B cell (primary cell): ENCODE results near the gene ALKBH6.

Source experiments
- EZH2 ChIP-seq: IDR thresholded peaks from 2 replicates; pipeline ENCODE4 v1.6.1; 2012; ENCODE audit warnings: borderline replicate concordance, low read depth, mild to moderate bottlenecking, moderate library complexity, low read length; ENCODE audit not compliant: insufficient read depth, poor library complexity, severe bottlenecking
- TF ChIP-seq, protein P1 (sequence below): fragments of 200-600 bp; IDR thresholded peaks from one replicate; pipeline ENCODE4 v1.8.0; 2022; ENCODE audit warnings: antibody characterized with exemption, mild to moderate bottlenecking

DNA sequence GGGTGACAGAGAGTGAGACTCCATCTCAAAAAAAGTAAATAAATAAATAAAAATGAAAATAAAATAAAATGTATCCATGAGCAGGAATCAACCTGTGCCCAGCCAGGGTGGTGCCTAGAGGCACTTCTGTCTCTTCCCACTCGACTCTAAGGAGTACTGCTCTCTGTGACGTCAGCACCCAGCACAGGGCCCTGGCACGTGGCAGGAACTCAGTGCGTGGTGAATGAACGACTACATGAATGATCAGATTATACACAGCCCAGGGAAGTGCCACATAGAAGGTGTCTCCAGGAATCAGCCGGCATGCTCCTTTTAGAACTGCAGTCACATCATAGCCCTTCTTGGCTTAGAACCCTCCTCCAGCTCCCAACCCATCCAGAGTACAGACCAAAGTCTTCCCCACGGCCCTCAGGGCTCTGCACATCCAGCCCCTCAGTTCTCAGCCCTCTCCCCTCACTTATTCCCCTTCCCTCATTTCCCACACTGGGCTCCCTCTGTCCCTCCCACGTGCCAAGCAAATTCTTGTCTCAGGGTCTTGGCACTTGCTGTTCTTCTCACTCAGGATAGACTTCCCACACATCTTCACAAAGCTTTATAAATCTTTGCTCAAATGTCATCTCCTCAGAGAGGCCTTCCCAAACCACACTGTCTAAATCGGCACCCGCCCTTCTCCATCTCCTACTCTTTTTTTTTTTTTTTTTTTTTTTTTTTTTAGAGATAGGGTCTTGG lies 14.5 kb upstream of the ALKBH6 start:
- TF ChIP-seq, protein P1, sequence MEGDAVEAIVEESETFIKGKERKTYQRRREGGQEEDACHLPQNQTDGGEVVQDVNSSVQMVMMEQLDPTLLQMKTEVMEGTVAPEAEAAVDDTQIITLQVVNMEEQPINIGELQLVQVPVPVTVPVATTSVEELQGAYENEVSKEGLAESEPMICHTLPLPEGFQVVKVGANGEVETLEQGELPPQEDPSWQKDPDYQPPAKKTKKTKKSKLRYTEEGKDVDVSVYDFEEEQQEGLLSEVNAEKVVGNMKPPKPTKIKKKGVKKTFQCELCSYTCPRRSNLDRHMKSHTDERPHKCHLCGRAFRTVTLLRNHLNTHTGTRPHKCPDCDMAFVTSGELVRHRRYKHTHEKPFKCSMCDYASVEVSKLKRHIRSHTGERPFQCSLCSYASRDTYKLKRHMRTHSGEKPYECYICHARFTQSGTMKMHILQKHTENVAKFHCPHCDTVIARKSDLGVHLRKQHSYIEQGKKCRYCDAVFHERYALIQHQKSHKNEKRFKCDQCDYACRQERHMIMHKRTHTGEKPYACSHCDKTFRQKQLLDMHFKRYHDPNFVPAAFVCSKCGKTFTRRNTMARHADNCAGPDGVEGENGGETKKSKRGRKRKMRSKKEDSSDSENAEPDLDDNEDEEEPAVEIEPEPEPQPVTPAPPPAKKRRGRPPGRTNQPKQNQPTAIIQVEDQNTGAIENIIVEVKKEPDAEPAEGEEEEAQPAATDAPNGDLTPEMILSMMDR, result no peak
- no peak for TF ChIP-seq EZH2
